HG03103 (cell line): ENCODE data around the gene PCGF2.
"Not testable (repeated sequence)": the region's sequence is repeated elsewhere in the genome, so short reads cannot be mapped to it uniquely, and the experiment has no call there.

Source experiments
- ATAC-seq: cut with Tn5 transposase; IDR thresholded peaks from one replicate; pipeline ENCODE4 v1.9.1; 2021; ENCODE audit warnings: low read depth; ENCODE audit not compliant: unreplicated experiment

PCGF2 gene

DNA sequence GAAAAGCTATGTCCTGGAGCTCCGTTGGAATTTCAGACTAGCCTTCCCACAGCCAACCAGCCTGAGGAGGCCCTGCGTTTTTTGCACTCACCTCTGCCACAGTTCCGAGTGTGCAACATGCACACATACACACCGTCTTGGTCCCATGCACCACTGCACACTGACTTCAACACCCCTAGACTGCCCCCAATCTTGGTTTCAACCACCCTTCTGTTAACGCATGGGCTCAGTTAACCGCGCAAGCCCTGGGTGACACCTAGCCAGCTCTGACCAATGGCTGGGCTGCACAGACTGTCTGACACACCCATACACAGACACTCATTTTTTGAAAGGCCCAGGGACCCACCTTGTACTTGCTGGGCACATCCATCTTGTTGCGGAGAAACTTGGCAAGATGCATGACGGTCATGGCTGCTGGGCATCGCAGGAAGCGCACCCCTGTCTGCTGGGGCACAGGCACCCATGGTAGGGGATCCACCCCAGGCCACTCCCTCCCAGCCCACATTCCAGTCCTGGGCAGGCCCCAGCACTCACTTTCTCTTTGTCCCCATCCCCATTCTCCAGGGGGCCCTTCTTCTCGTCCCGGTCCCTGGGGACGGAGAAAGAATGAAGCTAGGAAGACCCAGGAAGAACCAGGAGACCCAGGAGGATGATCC, 10.0 kb downstream of the PCGF2 start:
- ATAC-seq = no peak

DNA sequence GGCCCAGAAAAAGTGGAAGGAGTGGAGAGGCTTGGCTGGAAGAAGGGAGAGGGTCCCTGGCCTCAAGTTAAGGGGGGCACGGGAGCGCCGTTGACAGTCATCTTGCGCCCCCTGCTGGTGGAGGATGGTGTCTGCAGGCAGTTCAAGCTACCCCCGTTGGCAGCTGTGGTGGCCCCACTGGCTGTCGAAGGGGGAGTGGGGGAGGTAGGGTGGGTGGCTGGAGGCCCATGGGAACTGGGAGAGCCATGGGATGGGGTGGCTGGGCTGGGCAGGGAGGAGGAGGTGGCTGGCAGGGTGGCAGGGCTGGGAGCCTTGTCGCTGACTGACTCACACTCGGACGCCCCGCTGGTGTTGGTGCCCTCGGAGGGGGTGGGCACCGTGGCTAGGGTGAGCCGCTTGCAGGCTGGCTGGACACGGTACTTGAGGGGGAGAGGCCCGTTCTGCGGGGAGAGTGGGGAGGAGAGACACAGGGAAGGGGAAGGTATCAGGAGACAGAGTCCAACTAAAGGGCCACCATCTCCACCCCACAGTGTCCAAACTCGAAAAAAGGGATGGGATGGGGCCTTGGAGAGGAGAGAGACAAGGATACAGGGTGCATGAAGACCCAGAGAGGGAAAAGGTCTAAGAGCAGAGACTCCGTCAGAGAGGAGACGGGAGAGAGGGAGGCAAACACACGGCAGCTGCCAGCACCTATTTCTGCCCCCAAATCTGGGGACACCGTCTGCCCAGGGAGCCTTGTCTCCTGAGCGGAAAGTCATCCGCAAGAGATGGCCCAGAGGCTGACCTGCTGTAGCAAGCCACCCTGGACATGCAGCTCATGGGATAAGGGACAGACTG, 12.8 kb downstream of the PCGF2 start:
- ATAC-seq = no peak

DNA sequence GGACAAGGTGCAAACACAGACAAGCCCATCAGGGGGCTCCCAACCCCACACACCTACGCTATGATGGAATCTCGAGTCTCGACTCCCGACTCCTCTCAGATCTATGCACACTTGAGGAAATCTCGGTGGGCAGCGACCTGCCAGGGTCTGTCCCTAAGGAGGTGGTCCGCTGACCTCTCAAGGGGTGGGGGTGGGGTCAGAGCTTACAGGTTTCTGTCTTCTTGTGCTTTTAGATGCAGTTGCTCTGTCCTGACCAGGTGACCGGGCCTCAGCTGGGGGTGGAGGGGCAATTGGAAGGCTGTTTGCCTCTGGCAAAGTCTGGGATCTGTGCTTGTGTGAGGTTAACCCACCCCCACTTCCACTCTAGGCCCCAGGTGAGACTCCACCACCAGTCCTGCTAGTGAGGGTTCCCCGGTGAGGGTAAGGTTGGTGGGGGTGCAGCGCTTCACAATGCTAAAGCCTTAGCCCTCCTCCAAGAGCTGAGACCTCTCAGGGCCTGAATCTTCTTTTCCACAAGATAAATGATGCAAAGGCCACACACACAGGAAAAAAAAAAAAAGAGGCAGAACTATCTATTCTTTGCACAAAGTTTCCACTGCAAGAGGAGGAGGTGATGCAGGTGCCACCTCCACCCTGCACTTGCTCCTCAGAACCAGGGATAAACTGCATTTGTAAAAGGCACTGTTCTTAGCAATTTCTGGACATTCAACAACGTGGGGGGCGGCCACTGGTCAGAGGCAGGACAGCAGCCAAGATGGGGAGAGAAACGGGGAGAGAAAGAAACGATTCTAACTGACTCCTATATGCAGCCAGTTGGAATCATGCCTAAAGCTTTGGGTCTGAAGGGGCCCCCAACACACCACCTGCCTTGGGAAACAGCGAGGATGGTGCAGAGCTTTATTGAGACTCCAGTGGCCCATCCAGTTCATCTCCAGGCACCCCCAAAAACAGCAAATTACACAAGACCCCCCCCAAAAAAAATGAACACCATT, 13.9 kb downstream of the PCGF2 start:
- ATAC-seq = no peak

DNA sequence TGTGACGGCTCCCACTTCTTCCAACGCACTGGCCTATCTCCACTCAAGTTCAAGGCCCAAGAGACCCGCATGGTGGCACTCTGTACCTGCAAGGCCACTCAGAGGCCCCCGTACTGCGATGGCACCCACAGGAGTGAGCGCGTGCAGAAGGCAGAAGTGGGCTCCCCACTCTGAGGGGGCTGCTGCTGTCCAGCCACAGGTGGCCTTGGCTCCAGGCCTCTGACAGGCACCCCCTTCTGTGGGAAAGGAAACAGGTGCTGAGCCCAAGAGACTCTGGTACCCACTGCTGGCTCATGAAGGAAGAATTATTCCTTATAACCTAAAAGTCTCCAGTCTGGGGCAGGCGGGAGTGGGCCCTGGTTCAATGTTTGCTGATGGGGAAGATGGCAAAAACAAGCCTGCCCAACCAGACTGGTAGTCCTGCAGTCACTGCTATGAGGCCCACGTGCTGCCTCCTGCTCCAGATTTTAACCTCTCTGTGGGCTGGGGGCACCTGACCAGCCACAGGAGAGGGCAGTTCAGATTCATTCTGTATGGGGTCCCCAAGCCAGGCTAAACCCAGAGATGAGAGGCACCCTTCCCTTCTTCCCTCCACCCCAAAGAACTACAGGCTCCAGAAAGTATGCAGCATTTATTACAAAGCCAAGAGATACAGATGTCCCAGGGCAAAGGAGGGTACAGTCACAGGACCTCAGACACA, 14.7 kb downstream of the PCGF2 start:
- ATAC-seq = no peak

DNA sequence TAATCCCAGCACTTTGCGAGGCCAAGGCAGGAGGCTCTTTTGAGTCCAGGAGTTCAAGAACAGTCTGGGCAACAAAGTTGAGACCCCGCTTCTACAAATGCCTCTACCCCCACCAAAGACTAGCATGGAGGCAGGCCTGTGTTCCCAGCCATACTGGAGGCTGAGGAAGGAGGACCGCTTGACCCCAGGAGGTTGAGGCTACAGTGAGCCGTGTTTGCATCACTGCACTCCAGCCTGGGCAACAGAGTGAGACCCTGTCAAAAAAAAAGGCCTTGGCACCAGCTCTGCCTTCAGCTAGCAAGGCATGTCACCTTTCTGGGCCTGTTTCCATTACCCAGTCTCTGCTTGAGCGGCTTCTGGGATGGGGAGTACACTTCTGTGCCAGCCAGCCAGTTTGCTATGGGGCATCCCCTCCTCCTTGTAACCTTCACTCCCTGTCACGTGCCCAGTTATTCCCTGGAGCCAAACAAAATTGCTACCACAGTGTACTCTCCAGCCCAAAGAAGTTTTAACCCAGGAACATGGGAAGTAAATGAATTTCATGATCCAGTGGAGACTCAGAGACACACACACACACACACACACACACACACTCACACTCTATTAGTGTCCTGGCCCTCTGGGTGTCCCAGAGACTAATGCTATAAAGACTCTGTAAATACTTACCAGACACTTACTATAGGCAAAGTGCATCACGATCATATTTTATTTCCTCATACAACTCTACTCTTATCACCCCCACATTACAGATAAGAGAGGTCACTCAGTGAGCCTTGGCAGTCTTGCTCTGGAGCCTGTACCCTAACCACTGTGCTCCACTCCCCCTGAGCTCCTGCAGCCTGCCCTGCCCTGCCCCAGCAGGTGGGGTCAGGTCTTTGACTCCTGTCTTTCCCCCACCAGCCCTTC, 15.5 kb downstream of the PCGF2 start:
- no peak for ATAC-seq

DNA sequence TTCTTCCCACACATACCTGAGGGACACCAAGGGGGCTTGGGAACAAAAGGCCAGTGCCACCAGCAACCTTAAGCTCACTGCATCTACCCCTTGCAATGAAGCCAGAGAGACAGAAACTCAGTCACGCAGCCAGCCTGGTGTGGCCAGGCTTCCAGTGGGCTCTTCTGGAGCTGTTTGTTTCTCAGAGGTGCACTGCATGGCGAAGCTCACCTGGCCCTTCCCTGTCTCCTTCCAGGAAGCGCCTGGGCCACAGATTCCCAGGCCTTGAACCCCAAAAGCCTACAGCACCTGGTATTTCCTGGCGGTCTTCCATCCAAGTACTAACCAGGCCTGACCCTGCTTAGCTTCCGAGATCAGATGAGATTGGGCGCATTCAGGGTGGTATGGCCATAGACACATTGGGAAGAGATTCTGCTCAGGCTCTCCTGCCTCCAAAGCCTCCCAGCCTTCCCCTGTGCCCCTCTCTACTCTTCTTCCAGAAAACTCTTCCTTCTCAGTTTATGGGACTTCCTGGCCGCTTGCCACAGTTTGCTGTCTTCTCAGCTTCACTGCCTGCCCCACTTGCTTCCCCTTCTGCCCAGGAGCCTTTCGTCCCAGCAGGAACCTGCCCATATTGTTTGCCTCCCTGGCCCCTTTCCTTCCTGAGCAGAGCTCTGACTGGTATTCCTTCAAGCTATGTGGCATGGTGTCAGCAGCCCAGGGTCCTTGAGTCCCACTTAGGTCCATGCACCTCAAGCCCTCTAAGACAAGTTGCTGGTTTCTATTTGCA, 16.4 kb downstream of the PCGF2 start:
- no peak for ATAC-seq

DNA sequence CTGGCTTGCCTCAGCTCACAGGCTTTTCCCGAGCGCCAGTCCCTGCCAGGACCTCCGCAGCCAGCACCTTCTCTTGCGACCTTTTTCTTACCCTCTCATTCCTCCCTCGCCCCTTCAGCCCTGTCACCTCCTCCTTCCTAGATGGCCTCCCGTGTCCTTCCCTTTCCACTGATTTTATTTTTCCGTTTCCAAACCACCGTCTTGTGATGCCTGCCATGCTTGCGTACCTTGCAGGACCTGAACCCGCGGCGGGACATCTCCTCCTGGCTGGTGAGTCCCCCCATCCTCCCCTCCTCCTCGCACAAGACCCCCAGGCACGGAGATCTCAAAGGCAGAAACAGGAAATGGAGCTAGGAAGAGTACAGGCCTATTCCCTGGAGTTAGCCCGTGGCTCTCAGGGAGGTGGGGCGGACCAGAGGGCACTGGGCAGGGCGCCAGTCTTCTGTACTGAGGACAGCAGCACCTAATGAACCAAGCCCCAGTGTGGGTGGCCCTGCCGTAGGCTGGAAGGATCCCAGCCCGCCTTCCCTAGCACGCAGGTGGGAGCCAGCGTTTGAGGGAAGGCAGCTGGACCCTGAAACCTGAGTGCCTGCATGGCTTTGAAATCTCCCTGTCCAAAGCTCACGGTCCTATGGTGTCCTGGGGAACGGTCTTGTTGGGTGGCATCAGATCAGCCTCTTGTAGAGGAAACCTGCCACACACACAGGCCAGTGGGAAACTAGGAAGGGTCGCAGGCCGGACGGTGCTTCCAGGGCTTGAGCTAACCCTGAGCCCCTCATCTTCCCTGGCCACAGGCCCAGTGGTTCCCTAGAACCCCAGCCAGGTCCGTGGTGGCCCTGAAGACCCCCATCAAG, 17.4 kb downstream of the PCGF2 start:
- no peak for ATAC-seq

DNA sequence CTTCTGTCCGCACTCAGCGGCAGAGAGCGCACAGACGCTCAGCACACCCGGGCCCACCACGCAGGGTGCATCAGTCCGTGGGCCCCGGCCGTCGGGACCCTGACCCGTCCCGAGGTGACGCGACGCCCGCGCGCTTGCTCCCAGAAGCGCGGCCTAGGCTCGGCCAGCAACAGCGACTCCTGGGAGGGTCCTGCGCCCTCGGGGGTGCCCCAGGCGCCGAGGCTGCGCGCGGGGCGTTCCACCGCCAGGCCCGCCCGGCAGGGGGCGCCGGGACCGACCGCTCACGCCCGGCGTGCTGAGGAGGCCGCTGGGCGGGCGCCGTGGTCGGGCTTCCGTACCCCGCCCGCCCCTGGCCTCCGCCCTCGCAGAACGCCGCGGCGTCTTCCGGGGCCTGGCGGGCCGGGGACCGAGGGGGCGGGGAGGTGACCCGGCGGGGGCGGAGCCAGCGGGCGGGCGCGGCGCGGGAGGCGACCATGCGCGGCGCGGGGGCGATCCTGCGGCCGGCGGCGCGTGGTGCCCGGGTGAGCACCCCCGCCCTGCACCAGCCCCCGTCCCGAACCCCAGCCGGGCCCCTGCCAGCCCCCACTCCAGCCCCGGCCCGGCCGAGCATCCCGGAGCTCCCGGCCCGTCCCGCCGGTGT, 18.1 kb downstream of the PCGF2 start, which contains the start of gene CISD3:
Gene CISD3 (plus strand): TSS at position 456 of the 640 bp plus-strand sequence. CDS start 18 bp downstream, at position 474.
- peak; percentile 70 for ATAC-seq

DNA sequence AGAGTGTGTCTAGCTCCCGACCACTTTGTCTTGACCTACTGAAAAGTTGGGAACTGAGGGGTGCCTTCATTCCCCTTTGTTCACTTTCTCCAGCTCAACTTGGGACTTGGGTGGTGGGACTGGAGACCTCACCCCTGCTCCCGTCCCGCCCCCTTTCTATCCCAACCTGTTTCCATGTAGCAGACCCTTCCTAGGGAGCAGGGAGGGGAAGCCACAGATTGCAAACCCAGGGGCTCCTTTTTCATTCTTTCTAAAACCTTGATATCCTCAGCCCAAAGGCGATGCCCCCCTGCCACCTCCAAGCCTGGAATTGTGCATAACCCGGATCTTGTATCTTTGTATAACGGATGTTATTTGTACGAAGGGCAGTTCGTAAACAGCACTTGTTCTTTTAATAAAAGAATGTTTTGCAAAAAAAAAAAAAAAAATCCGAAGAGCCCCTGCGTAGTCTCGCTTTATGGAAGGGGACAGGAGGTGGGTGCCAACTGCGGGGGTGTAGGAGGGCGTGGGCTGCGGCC, 18.7 kb downstream of the PCGF2 start:
- no peak for ATAC-seq

DNA sequence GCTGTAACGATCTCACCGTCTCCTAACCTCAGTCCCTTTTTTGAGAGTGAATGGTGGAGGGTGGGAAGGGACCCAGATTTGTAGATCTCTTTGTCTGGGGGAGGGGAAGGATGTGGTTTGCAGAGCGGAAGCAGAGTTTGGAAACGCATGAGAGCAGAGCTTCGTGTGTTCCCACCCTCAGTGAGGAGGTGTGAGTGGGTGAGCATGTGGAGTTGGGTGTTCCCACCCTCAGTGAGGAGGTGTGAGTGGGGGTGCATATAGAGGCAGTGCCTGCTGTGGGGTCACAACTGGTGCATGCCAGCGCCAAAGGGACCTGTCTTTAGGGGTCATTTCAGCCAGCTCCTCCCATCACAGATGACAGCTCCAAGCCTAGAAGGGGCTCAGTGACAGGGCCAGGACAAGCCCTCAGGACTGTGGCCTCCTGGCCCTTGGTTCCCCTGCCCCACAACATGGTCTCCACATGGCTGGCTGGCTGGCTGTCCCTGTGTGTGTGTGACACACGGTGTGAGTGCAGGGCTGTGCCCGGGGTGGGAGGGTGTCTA, 19.8 kb downstream of the PCGF2 start:
- ATAC-seq = no peak

DNA sequence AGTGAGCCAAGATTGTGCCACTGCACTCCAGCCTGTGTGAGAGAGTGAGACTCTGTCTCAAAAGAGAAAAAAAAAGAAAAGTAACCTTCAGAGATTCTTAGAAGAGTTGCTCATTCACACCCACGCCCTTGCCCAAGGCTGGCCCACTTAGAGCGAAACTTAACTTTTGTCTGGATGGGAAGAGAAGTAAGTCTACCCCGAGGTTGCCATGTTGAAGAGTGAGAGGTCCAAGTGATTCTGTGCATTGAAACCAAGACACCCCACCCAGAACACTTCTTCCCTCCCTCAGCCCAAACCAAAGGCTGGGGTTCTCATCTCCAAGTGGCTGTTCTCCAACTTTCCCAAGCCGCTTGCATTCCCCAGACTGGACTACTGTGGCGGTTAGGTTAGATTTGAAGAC, 20.4 kb downstream of the PCGF2 start:
- ATAC-seq = no peak

DNA sequence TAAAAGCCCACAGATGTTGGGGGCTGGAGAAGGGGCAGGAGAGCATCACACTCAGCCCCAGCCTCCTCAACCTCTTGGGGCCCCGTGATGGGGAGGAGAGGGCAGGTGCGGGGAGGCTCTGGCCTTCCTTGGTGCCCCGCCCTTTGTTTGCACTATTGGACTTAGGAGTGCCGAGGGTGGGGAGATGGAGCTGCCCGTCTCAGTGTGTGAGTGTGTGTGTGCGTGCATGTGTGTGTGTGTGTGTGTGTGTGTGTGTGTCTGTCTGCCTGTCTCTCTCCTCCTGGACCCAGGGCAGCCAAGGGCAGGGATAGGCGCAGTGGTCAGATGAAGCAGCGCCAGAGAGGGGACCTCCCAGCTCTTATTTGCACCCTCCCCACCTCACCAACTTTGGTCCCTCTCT, 22.0 kb downstream of the PCGF2 start:
- not testable (repeated sequence) for ATAC-seq

DNA sequence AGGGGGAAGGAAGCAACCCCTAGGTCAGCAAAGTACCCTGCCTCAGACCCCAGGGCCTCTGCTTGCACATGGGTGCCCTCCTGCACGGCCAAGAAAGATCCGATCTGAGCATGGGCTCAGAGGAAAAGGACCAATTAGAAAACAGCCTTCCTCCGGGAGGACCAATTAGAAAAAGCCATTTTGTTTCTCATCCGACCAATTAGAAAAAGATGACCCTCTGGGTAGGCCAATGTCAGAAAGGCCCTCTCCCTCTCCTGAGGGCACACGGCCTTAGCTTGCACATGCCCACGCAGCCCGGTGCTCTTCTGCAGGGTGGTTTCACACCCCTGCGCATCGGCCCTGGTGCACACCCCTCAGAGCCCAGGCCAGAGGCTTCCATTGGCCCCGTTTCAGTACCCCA, 23.1 kb downstream of the PCGF2 start:
- no peak for ATAC-seq

DNA sequence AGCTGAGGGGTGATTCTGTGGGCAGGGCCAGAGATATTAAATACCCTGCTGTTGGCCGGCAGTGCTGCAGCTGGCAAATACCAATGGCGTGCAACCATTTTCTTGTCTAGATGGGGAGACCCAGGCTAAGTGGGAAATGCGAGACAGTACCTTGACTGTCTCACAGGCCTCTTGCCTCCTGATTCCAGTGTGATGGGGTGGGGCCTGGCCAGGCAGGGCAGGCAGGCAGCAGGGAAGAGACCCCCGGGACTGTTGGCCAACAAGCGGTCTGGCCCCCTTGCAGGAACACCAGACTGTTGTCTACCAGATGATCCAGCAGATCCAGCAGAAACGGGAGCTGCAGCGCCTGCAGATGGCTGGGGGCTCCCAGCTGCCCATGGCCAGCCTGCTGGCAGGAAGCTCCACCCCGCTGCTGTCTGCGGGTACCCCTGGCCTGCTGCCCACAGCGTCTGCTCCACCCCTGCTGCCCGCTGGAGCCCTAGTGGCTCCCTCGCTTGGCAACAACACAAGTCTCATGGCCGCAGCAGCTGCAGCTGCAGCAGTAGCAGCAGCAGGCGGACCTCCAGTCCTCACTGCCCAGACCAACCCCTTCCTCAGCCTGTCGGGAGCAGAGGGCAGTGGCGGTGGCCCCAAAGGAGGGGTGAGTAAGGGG, 23.7 kb downstream of the PCGF2 start:
- no peak for ATAC-seq

DNA sequence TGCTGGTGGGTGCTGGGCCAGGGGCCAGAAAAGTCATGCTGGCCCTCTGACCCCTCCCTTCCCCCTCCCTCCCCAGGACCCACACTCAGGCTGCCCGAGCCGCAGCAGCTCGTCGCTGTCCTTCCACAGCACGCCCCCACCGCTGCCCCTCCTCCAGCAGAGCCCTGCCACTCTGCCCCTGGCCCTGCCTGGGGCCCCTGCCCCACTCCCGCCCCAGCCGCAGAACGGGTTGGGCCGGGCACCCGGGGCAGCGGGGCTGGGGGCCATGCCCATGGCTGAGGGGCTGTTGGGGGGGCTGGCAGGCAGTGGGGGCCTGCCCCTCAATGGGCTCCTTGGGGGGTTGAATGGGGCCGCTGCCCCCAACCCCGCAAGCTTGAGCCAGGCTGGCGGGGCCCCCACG, 26.3 kb downstream of the PCGF2 start:
- ATAC-seq = no peak

DNA sequence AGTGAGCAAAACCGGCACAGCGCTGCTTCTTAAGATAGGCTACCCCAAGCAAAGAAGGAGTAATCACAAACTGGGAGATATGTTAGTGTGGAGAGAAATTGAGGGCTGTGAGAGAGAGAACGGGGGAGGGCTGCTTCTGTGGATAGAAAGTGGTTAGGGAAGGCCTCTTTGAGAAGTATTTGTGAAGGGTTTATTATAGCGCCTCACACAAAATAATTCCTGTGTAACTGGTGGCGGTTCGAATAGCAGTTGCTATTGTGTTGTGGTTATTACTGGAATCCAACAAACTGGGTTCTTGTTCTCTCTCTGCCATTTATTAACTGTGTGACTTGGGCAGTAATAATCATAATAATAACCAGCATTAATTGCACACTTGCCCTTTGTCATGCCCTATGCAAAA, 27.2 kb downstream of the PCGF2 start:
- ATAC-seq = no peak
